Activated CD8-positive, alpha-beta T cell treated with anti-CD3 and anti-CD28 coated beads for 36 hours (primary cell): Measurements from ENCODE around the gene MACROD2. TPM values are rescaled to one million over a fixed set of nuclear protein-coding genes. Genes with fewer than 3 reads are reported as not detected.

Experiments
- ATAC-seq: fragments of 200-7000 bp; cut with Tn5 transposase; one replicate; pipeline ENCODE4 v1.10.0; 2021; ENCODE audit warnings: mild to moderate bottlenecking, moderate library complexity
- CTCF ChIA-PET: fragments of 350-600 bp; sonication (Branson Sonifier 250); formaldehyde crosslinking; loops from one replicate; lab custom pipeline; 2021; ENCODE audit warnings: antibody characterized with exemption; lab: Charles Lee
- POLR2A ChIA-PET: fragments of 350-600 bp; sonication (Branson Sonifier 250); formaldehyde crosslinking; loops from one replicate; lab custom pipeline; 2021; ENCODE audit warnings: antibody characterized with exemption; lab: Charles Lee
- DNase-seq: peaks from one replicate; pipeline ENCODE4 v3.0.0-alpha.2; 2020
- H3K27ac Mint-ChIP-seq: one replicate; pipeline ENCODE4 v1.8.0; 2021; ENCODE audit warnings: mild to moderate bottlenecking, mixed read lengths
- H3K27me3 Mint-ChIP-seq: one replicate; pipeline ENCODE4 v1.8.0; 2021; ENCODE audit warnings: mixed read lengths
- H3K36me3 Mint-ChIP-seq: one replicate; pipeline ENCODE4 v1.8.0; 2021; ENCODE audit warnings: low read depth, mixed read lengths
- H3K4me1 Mint-ChIP-seq: one replicate; pipeline ENCODE4 v1.8.0; 2021; ENCODE audit warnings: low read depth, mixed read lengths
- H3K4me3 Mint-ChIP-seq: one replicate; pipeline ENCODE4 v1.8.0; 2021; ENCODE audit warnings: mild to moderate bottlenecking, moderate library complexity, mixed read lengths
- H3K9me3 Mint-ChIP-seq: one replicate; pipeline ENCODE4 v1.8.0; 2021; ENCODE audit warnings: mixed read lengths
- intact Hi-C: fragments of 100-400 bp; cut with micrococcal nuclease; formaldehyde crosslinking; loops from one replicate; pipeline ENCODE4 v1.10.0; 2022
- total RNA-seq, 2 experiments: library from RNA; stranded (reverse); gene quantifications; one replicate each; pipeline ENCODE4 v1.2.3, GENCODE V29; 2021
- TF ChIP-seq, protein P1 (sequence below): fragments of 200-600 bp; IDR thresholded peaks from one replicate; pipeline ENCODE4 v1.8.0; 2022; ENCODE audit warnings: antibody characterized with exemption, mild to moderate bottlenecking

The MACROD2 gene
- total RNA-seq, 2 experiments from 2014 or later = not detected

- DNase-seq (no peak), ATAC-seq (no peak)
- H3K27ac Mint-ChIP-seq = no peak overlapping the region
- intact Hi-C loops = no loop called here
- H3K4me1 Mint-ChIP-seq = no peaks in the 10 kb centered on the region
- ChIA-PET POLR2A (no interaction called here), CTCF (no interaction called here)
- TF ChIP-seq, protein P1, sequence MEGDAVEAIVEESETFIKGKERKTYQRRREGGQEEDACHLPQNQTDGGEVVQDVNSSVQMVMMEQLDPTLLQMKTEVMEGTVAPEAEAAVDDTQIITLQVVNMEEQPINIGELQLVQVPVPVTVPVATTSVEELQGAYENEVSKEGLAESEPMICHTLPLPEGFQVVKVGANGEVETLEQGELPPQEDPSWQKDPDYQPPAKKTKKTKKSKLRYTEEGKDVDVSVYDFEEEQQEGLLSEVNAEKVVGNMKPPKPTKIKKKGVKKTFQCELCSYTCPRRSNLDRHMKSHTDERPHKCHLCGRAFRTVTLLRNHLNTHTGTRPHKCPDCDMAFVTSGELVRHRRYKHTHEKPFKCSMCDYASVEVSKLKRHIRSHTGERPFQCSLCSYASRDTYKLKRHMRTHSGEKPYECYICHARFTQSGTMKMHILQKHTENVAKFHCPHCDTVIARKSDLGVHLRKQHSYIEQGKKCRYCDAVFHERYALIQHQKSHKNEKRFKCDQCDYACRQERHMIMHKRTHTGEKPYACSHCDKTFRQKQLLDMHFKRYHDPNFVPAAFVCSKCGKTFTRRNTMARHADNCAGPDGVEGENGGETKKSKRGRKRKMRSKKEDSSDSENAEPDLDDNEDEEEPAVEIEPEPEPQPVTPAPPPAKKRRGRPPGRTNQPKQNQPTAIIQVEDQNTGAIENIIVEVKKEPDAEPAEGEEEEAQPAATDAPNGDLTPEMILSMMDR = no peak
- H3K4me3 Mint-ChIP-seq = no peak overlapping the region
- H3K27me3 Mint-ChIP-seq = no peaks in the 10 kb centered on the region
- no peaks in the 10 kb centered on the region for H3K36me3 Mint-ChIP-seq
- H3K9me3 Mint-ChIP-seq = peaks cover 2% of the 10 kb centered on the region
Observed at GRCh38 chr20:14707865-14708596, 712.7 kb downstream of the MACROD2 start.

GRCh38 chr20:14709439-14709838, 714.1 kb downstream of the MACROD2 start:
- ATAC-seq = no peak
- no peak for DNase-seq
- ChIA-PET POLR2A (no interaction called here), CTCF (no interaction called here)
- Mint-ChIP-seq H3K9me3 (peaks cover 2% of the 10 kb centered on the region), H3K36me3 (no peaks in the 10 kb centered on the region), H3K27ac (no peak overlapping the region), H3K4me1 (no peaks in the 10 kb centered on the region), H3K27me3 (no peaks in the 10 kb centered on the region), H3K4me3 (no peak overlapping the region)
- TF ChIP-seq, protein P1 = no peak
- intact Hi-C loops = no loop called here

GRCh38 chr20:14710951-14711350, 715.6 kb downstream of the MACROD2 start:
- intact Hi-C loops = no loop called here
- TF ChIP-seq, protein P1 = no peak
- Mint-ChIP-seq H3K4me1 (no peaks in the 10 kb centered on the region), H3K4me3 (no peak overlapping the region), H3K27me3 (no peaks in the 10 kb centered on the region), H3K36me3 (no peaks in the 10 kb centered on the region), H3K27ac (no peak overlapping the region), H3K9me3 (peaks cover 2% of the 10 kb centered on the region)
- ATAC-seq (no peak), DNase-seq (no peak)
- ChIA-PET CTCF (no interaction called here), POLR2A (no interaction called here)

- CTCF ChIA-PET = no interaction called here
- POLR2A ChIA-PET = no interaction called here
- Mint-ChIP-seq H3K27ac (no peak overlapping the region), H3K4me1 (no peaks in the 10 kb centered on the region), H3K4me3 (no peak overlapping the region), H3K27me3 (no peaks in the 10 kb centered on the region), H3K9me3 (peaks cover 2% of the 10 kb centered on the region), H3K36me3 (no peaks in the 10 kb centered on the region)
- TF ChIP-seq, protein P1 = no peak
- intact Hi-C loops = no loop called here
- DNase-seq = no peak
- ATAC-seq = no peak
Observed at GRCh38 chr20:14711652-14712051, 716.3 kb downstream of the MACROD2 start.

GRCh38 chr20:14712302-14712739, 717.0 kb downstream of the MACROD2 start:
- intact Hi-C loops = no loop called here
- TF ChIP-seq, protein P1 = no peak
- ATAC-seq (no peak), DNase-seq (no peak)
- CTCF ChIA-PET = no interaction called here
- POLR2A ChIA-PET = no interaction called here
- no peaks in the 10 kb centered on the region for H3K27me3 Mint-ChIP-seq
- no peaks in the 10 kb centered on the region for H3K4me1 Mint-ChIP-seq
- H3K36me3 Mint-ChIP-seq = no peaks in the 10 kb centered on the region
- H3K9me3 Mint-ChIP-seq = peaks cover 2% of the 10 kb centered on the region
- H3K4me3 Mint-ChIP-seq = no peak overlapping the region
- no peak overlapping the region for H3K27ac Mint-ChIP-seq
